A549 (cell line): ENCODE results near the gene PDF. TPM values are rescaled to one million over a fixed set of nuclear protein-coding genes. Genes with fewer than 3 reads are reported as not detected.

Source experiments
- ATAC-seq, 2 experiments: fragments of 200-7000 bp in 1 of 2; fragments of >200 bp in 1 of 2; cut with Nextera tagmentation in 1 of 2; cut with Tn5 transposase in 1 of 2; 3 replicates each; pipeline versions ENCODE4 v1.8.0 to v1.9.1; 2018 to 2020; ENCODE audit warnings: mild to moderate bottlenecking in 1 of 2, moderate library complexity in 1 of 2
- CTCF ChIA-PET: fragments of 300-600 bp; sonication (Branson Sonifier 250); formaldehyde crosslinking; extraction: SDS; loops from one replicate; lab custom pipeline; 2021; ENCODE audit warnings: antibody characterized with exemption, inconsistent platforms; lab: Yijun Ruan, JAX
- POLR2A ChIA-PET: fragments of 350-600 bp; formaldehyde crosslinking; extraction: SDS; loops from one replicate; lab custom pipeline; 2021; ENCODE audit warnings: antibody characterized with exemption, inconsistent platforms; lab: Yijun Ruan, JAX
- DNase-seq, 2 experiments: peaks; one replicate each; pipeline versions ENCODE4 v3.0.0 to v3.0.0-alpha.2; 2011 to 2016; ENCODE audit warnings: low read depth in 1 of 2, low spot score in 1 of 2
- FAIRE-seq: peaks from 2 replicates; lab custom pipeline; 2011; peaks lifted over from hg19 to GRCh38; lab: Jason Lieb, UNC
- H3K27ac ChIP-seq, 2 experiments: fragments of >200 bp; sonication (Bioruptor Twin); formaldehyde crosslinking; 3 replicates each; pipeline ENCODE4 v1.5.1; 2016 to 2017
- H3K4me1 ChIP-seq: fragments of >200 bp; sonication (Bioruptor Twin); formaldehyde crosslinking; 3 replicates; pipeline ENCODE4 v1.6.1; 2016
- H3K4me2 ChIP-seq: fragments of >200 bp; sonication (Bioruptor Twin); formaldehyde crosslinking; 3 replicates; pipeline ENCODE4 v1.6.1; 2016
- H3K4me3 ChIP-seq: fragments of >200 bp; sonication (Bioruptor Twin); formaldehyde crosslinking; 3 replicates; pipeline ENCODE4 v1.5.1; 2016
- H3K9me3 ChIP-seq: fragments of >200 bp; sonication (Bioruptor Twin); formaldehyde crosslinking; 3 replicates; pipeline ENCODE4 v1.6.1; 2016
- BCL3 ChIP-seq: fragments of >200 bp; sonication (Bioruptor Twin); formaldehyde crosslinking; IDR thresholded peaks from 3 replicates; pipeline ENCODE4 v1.6.1; 2016
- BHLHE40 ChIP-seq: IDR thresholded peaks from 2 replicates; pipeline ENCODE4 v1.6.1; 2012; ENCODE audit warnings: low read depth, low read length, inconsistent platforms
- CBX2 ChIP-seq: fragments of 200-600 bp; sonication (generic); IDR thresholded peaks from 2 replicates; pipeline ENCODE4 v1.6.1; 2016; ENCODE audit warnings: low read depth, mild to moderate bottlenecking, borderline replicate concordance
- CEBPB ChIP-seq, 2 experiments: fragments of >200 bp in 1 of 2; sonication (Bioruptor Twin) in 1 of 2; formaldehyde crosslinking in 1 of 2; IDR thresholded peaks; 2 replicates each; pipeline ENCODE4 v1.6.1; 2012 to 2016
- CHD4 ChIP-seq: fragments of 200-600 bp; sonication (generic); IDR thresholded peaks from 2 replicates; pipeline ENCODE4 v1.6.1; 2016; ENCODE audit warnings: antibody characterized with exemption, mild to moderate bottlenecking, borderline replicate concordance
- E2F6 ChIP-seq: IDR thresholded peaks from 2 replicates; pipeline ENCODE4 v1.6.1; 2012; ENCODE audit warnings: low read depth, borderline replicate concordance
- ESRRA ChIP-seq: fragments of 150-350 bp; IDR thresholded peaks from 2 replicates; pipeline ENCODE4 v1.6.1; 2014; ENCODE audit warnings: mild to moderate bottlenecking, low read length, borderline replicate concordance
- FOSB ChIP-seq: fragments of 250-450 bp; sonication (Bioruptor Pico); IDR thresholded peaks from 2 replicates; pipeline ENCODE4 v1.5.0; 2020; ENCODE audit warnings: mild to moderate bottlenecking, moderate library complexity
- GATA3 ChIP-seq: IDR thresholded peaks from 2 replicates; pipeline ENCODE4 v1.6.1; 2012; ENCODE audit warnings: borderline replicate concordance
- HDAC2 ChIP-seq: fragments of 200-600 bp; sonication (generic); IDR thresholded peaks from 2 replicates; pipeline ENCODE4 v1.6.1; 2016
- HES2 ChIP-seq: fragments of >200 bp; sonication (Bioruptor Twin); formaldehyde crosslinking; IDR thresholded peaks from 2 replicates; pipeline ENCODE4 v1.6.1; 2016
- HOXA7 ChIP-seq: fragments of 250-450 bp; sonication (Bioruptor Pico); IDR thresholded peaks from 2 replicates; pipeline ENCODE4 v1.5.0; 2020; ENCODE audit warnings: mild to moderate bottlenecking, moderate library complexity
- HOXB13 ChIP-seq: fragments of 250-450 bp; sonication (Bioruptor Pico); IDR thresholded peaks from 2 replicates; pipeline ENCODE4 v1.5.0; 2020; ENCODE audit warnings: low read depth, mild to moderate bottlenecking, moderate library complexity
- HOXB5 ChIP-seq: fragments of 250-450 bp; sonication (Bioruptor Pico); IDR thresholded peaks from 2 replicates; pipeline ENCODE4 v1.5.0; 2020; ENCODE audit warnings: mild to moderate bottlenecking, moderate library complexity
- KDM5A ChIP-seq: fragments of 200-600 bp; sonication (generic); IDR thresholded peaks from 2 replicates; pipeline ENCODE4 v1.6.1; 2016; ENCODE audit warnings: antibody characterized with exemption, mild to moderate bottlenecking
- MYC ChIP-seq: IDR thresholded peaks from 2 replicates; pipeline ENCODE4 v1.6.1; 2012; ENCODE audit warnings: mild to moderate bottlenecking, inconsistent platforms, low read length, improper control_type of control experiment, borderline replicate concordance
- NFE2L2 ChIP-seq: fragments of 150-350 bp; conservative IDR thresholded peaks from 2 replicates; pipeline ENCODE4 v1.6.1; 2014; ENCODE audit warnings: low read length
- POLR2A ChIP-seq: IDR thresholded peaks from 2 replicates; pipeline ENCODE4 v1.6.1; 2012; ENCODE audit warnings: mild to moderate bottlenecking, low read length
- POLR2AphosphoS2 ChIP-seq: conservative IDR thresholded peaks from 2 replicates; pipeline ENCODE4 v1.6.1; 2012; ENCODE audit warnings: low read length, improper control_type of control experiment, inconsistent platforms
- RAD21 ChIP-seq, 2 experiments: fragments of >200 bp in 1 of 2; sonication (Bioruptor Twin) in 1 of 2; formaldehyde crosslinking in 1 of 2; IDR thresholded peaks in 1 of 2; conservative IDR thresholded peaks in 1 of 2; 2 replicates in 1 of 2; 3 replicates in 1 of 2; pipeline ENCODE4 v1.6.1; 2012 to 2018; ENCODE audit warnings: inconsistent platforms in 1 of 2
- RARB ChIP-seq: fragments of 250-450 bp; sonication (Bioruptor Pico); IDR thresholded peaks from 2 replicates; pipeline ENCODE4 v1.8.0; 2021; ENCODE audit warnings: mild to moderate bottlenecking, moderate library complexity
- RFX5 ChIP-seq: fragments of 450-650 bp; IDR thresholded peaks from 2 replicates; pipeline ENCODE4 v1.7.1; 2014; ENCODE audit warnings: antibody characterized with exemption, mild to moderate bottlenecking, moderate library complexity
- SMC3 ChIP-seq: fragments of >200 bp; sonication (Bioruptor Twin); formaldehyde crosslinking; IDR thresholded peaks from 3 replicates; pipeline ENCODE4 v1.6.1; 2018; ENCODE audit warnings: inconsistent platforms
- SREBF2 ChIP-seq: fragments of 450-650 bp; IDR thresholded peaks from 2 replicates; pipeline ENCODE4 v1.6.1; 2014; ENCODE audit warnings: mild to moderate bottlenecking, moderate library complexity
- TFCP2L1 ChIP-seq: fragments of 250-450 bp; sonication (Bioruptor Pico); IDR thresholded peaks from 2 replicates; pipeline ENCODE4 v1.5.0; 2021; ENCODE audit warnings: mild to moderate bottlenecking
- TP53 ChIP-seq: fragments of 250-450 bp; sonication (Bioruptor Pico); IDR thresholded peaks from 2 replicates; pipeline ENCODE4 v1.5.0; 2021; ENCODE audit warnings: mild to moderate bottlenecking, moderate library complexity
- USF2 ChIP-seq: fragments of 450-650 bp; IDR thresholded peaks from 2 replicates; pipeline ENCODE4 v1.6.1; 2014; ENCODE audit warnings: antibody characterized with exemption
- ZFP36 ChIP-seq: fragments of 450-650 bp; IDR thresholded peaks from 2 replicates; pipeline ENCODE4 v1.6.1; 2014; ENCODE audit warnings: borderline replicate concordance; ENCODE audit not compliant: partially characterized antibody
- ZNF302 ChIP-seq: fragments of 250-450 bp; sonication (Bioruptor Pico); IDR thresholded peaks from 2 replicates; pipeline ENCODE4 v1.9.0; 2021; ENCODE audit warnings: inconsistent platforms, mild to moderate bottlenecking, moderate library complexity
- WGBS: methylation state at CpG from one replicate; pipeline ENCODE4 v1.1.6; 2017; ENCODE audit errors: missing lambda C conversion rate; 5-methylcytosine and 5-hydroxymethylcytosine counted together
- polyA plus RNA-seq, 4 experiments: library from polyadenylated mRNA; depleted of rRNA in 3 of 4; stranded (reverse); fragments of >200 nt; fragmentation: RNase III in 1 of 4; extraction: RNeasy Plus Mini Kit Qiagen cat#74134 plus additional on column Dnase treatment in 1 of 4; gene quantifications; 2 replicates in 3 of 4; 3 replicates in 1 of 4; pipeline ENCODE4 v1.2.3, GENCODE V29; 2011 to 2017

Gene PDF
- polyA plus RNA-seq, 2 of the 4 experiments (the other 2 are of a cell fraction), result 16.1 to 29.1 TPM

DNA sequence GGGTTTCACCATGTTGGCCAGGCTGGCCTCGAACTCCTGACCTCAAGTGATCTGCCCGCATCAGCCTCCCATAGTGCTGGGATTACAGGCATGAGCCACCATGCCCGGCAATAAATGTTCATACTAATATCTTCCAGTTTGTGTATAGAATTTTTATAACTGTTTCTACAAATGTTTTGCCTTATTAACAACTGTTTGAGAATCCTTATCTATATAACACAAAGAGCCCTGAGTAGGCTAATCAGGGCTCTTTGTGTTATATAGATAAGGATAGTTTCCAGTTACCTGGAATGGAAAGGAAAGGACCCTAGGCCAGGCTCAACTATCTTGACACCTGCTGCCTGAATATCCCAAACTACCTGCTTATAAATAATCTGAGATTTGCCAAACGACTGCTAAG is 38.5 kb upstream of the PDF start:
- FAIRE-seq (no peak), DNase-seq (no peak), ATAC-seq (no peak)
- TF ChIP-seq HOXB5 (CRISPR knock-in tag) (no peak), POLR2A (no peak), BHLHE40 (no peak), RFX5 (no peak), E2F6 (no peak), USF2 (no peak), KDM5A (no peak), ZNF302 (CRISPR knock-in tag) (no peak), FOSB (CRISPR knock-in tag) (no peak), BCL3 (no peak)
- ChIA-PET POLR2A (no interaction called here), CTCF (interaction anchor here (2.2 kb wide), 1 partner anchor 17 kb away, joined by 5 read pairs; the partner anchor contains the start of gene TMED6)
- no peak overlapping the region for H3K27ac ChIP-seq
- no peaks in the 10 kb centered on the region for H3K4me1 ChIP-seq
- H3K4me2 ChIP-seq, result no peak overlapping the region
- H3K4me3 ChIP-seq, result no peak overlapping the region
- WGBS, result 96% methylated on average over 4 of the region's 4 CpGs
- H3K9me3 ChIP-seq, result no peaks in the 10 kb centered on the region

- ATAC-seq (no peak), DNase-seq (no peak), FAIRE-seq (no peak)
- TF ChIP-seq TFCP2L1 (CRISPR knock-in tag) (no peak), HES2 (no peak), HDAC2 (no peak), MYC (no peak), ZNF302 (CRISPR knock-in tag) (no peak), CBX2 (no peak), ESRRA (no peak), POLR2AphosphoS2 (no peak), RAD21 (conservative IDR thresholded peaks at IDR 0.05 in 1 of 2, IDR thresholded peaks at IDR 0.05 in 1 of 2) (no peak), CEBPB (IDR thresholded peaks at IDR 0.05) (no peak), HOXB13 (CRISPR knock-in tag) (no peak), TP53 (CRISPR knock-in tag) (no peak), SMC3 (no peak)
- H3K4me2 ChIP-seq, result no peak overlapping the region
- 89% methylated on average over 7 of the region's 7 CpGs for WGBS
- no peaks in the 10 kb centered on the region for H3K9me3 ChIP-seq
- no peak overlapping the region for H3K4me3 ChIP-seq
- H3K4me1 ChIP-seq, result no peaks in the 10 kb centered on the region
- ChIA-PET POLR2A (interaction anchor here (0.6 kb wide), 1 partner anchor 40 kb away, joined by 6 read pairs; no protein-coding TSS in a partner anchor), CTCF (interaction anchor here (0.6 to 2.2 kb wide), 3 partner anchors 10 to 16 kb away, joined by 3 to 5 read pairs (median 4); partner anchors contain the start of gene TMED6)
- no peak overlapping the region for H3K27ac ChIP-seq
Observed at GRCh38 chr16:69367980-69368379, 37.6 kb upstream of the PDF start.

GRCh38 chr16:69366431-69366830 is 36.0 kb upstream of the PDF start:
- POLR2A ChIA-PET, result no interaction called here
- no peak for ATAC-seq
- Histone ChIP-seq H3K4me2 (no peak overlapping the region), H3K4me1 (no peaks in the 10 kb centered on the region), H3K4me3 (no peak overlapping the region), H3K9me3 (no peaks in the 10 kb centered on the region), H3K27ac (no peak overlapping the region)
- no peak for FAIRE-seq
- no peak for TF ChIP-seq HDAC2
- no peak for TF ChIP-seq SMC3
- TF ChIP-seq RARB (CRISPR knock-in tag), result no peak
- TF ChIP-seq USF2, result no peak
- TF ChIP-seq SREBF2, result no peak
- TF ChIP-seq CHD4, result no peak
- no peak for TF ChIP-seq NFE2L2
- TF ChIP-seq HOXA7 (CRISPR knock-in tag), result no peak
- no peak for TF ChIP-seq GATA3
- TF ChIP-seq ZFP36, result no peak
- TF ChIP-seq POLR2AphosphoS2, result no peak
- 94% methylated on average over 7 of the region's 7 CpGs for WGBS
- CTCF ChIA-PET, result interaction anchor here (0.8 to 1.4 kb wide), 3 partner anchors 11 to 13 kb away, joined by 3 to 4 read pairs (median 3); no protein-coding TSS in a partner anchor
- DNase-seq, result no peak
